ENCODE measurements around the gene SOWAHA.

The SOWAHA gene

DNA sequence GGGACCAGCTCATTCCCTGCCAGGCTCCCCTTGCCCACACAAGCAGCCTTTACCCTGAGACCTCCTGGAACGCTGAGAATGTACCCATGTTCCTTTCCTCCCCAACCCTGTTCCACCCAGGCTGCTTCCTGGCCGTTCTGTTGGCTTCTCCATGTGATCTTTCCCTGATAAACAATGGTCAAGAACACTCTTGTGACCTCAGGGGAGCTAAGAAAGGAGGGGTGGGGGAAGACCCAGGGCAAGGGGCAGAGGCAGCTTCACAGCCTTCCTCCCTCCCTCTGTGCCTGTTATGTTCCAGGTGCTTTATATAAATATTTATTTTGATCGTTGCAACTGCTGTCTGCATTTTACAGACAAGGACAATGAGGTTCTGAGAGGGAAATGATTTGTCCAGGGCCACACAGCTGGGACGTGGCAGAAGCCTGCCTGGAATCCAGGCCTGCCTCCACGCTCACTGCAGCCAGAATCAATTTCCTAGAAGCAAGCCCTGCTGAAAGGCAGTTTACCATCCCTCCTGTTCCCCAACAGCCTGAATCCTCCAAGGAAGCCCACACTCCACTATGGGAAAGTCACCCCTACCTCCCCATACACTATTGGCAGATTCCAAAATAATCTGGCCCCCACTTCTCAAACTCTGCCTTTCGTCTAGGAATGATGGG, 13.5 kb downstream of the SOWAHA start:
- H3K27ac ChIP-seq = peak overlapping the region; percentile 27
- TF ChIP-seq, protein P1, sequence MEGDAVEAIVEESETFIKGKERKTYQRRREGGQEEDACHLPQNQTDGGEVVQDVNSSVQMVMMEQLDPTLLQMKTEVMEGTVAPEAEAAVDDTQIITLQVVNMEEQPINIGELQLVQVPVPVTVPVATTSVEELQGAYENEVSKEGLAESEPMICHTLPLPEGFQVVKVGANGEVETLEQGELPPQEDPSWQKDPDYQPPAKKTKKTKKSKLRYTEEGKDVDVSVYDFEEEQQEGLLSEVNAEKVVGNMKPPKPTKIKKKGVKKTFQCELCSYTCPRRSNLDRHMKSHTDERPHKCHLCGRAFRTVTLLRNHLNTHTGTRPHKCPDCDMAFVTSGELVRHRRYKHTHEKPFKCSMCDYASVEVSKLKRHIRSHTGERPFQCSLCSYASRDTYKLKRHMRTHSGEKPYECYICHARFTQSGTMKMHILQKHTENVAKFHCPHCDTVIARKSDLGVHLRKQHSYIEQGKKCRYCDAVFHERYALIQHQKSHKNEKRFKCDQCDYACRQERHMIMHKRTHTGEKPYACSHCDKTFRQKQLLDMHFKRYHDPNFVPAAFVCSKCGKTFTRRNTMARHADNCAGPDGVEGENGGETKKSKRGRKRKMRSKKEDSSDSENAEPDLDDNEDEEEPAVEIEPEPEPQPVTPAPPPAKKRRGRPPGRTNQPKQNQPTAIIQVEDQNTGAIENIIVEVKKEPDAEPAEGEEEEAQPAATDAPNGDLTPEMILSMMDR (conservative IDR thresholded peaks at IDR 0.05) = no peak

DNA sequence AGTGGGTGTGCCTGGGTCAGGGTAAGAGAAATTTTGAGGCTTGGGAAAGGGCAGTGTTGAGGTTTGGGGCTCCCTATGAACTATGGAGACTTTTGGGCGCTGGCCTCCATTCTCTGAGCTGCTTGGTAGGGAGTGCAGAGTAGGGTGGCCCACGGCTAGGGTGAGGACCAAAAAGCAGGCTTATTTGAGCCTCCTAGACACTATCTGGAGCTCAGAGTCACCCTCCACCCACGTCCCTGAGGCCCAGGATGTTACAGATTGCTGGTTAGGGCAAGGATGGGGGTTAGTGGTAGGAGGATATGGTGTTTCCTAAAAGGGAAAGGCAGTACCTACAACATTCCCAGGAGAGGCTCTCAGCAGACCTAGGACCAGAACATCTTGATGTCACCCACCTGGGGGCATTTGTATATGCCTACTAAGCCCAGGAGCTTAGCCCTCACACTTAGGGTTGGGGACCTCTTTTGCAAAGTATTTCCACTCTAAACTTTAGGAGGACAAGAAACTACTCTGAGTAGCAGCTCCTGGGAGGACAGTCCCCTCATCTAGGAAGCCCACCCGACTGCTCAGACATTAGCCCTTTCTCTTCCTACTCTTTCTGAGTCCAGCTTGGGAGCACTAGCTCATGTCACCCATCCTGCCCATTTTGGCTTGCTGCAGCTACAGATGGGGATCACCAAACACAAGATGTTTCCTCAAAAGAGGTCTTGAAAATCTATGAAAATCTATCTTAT, 15.0 kb downstream of the SOWAHA start:
- H3K27ac ChIP-seq = peak overlapping the region; percentile 93; the same call in 1 of the 2 replicates
- TF ChIP-seq, protein P1 (conservative IDR thresholded peaks at IDR 0.05) = no peak

DNA sequence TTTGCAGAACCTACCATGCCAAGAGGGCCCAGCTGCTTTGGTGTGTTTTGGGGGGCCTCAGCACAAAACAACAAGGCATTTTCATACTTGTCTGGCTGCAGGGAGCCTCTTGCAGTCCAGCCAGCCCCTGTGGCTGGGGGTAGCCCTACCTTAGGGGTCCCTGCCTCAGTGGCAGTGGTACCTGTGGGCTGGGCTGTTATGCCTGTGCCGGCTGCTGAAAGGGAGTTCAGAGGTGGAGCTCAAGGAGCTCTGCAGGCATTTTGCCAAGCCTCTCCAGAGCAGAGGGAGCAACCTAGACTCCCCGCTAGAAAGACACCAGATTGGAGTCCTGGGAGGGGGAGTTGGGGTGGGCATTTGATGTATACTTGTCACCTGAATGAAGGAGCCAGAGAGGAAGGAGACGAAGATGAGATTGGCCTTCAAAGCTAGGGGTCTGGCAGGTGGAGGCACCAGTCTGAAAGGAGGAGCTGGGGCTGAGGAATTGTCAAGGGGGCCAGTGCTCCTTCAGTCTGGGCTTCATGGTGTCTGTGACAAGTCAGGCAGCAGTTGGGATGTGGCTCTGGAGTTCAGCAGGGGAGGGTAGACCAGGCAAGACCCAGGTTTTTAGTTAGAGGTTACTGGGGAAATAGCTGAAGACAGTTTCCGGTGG, 15.9 kb downstream of the SOWAHA start:
- peak overlapping the region; percentile 93 for H3K27ac ChIP-seq
- TF ChIP-seq, protein P1 (conservative IDR thresholded peaks at IDR 0.05) = no peak

DNA sequence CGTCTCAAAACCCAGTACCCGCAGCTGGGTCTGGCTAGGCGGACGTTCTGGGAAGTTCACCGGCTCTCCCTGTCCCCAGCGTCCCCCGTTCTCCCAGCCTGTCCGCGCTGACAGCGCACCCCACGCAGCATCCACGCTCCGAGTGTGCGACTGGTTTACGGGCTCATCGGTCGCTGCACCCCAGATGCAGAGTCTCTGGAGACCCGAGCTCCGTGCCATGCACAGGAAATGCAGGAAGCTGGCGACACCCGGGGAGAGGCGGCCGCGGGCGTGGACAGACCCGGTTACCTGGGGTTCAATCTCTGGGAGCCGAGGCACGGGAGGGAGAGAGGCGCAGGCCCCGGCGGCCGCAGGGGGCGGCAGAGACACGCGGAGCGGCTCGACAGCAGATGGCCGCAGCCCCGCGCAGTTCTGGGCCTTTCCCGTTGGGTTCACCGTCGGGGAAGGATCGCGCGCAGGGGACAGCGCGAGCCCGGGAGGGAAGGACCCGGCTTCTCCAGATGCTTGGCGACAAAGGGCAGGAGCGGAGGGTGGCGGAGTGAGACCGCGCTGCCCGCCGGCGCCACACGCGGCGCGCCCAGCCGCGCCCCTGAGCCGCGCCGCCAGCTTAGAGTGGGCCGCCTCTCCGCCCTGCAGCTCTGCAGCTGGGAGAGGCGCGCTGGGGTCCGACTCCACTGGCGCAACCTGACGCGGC, 16.8 kb downstream of the SOWAHA start:
- TF ChIP-seq, protein P1 (conservative IDR thresholded peaks at IDR 0.05) = peak; percentile 92
- peak overlapping the region; percentile 93 for H3K27ac ChIP-seq

DNA sequence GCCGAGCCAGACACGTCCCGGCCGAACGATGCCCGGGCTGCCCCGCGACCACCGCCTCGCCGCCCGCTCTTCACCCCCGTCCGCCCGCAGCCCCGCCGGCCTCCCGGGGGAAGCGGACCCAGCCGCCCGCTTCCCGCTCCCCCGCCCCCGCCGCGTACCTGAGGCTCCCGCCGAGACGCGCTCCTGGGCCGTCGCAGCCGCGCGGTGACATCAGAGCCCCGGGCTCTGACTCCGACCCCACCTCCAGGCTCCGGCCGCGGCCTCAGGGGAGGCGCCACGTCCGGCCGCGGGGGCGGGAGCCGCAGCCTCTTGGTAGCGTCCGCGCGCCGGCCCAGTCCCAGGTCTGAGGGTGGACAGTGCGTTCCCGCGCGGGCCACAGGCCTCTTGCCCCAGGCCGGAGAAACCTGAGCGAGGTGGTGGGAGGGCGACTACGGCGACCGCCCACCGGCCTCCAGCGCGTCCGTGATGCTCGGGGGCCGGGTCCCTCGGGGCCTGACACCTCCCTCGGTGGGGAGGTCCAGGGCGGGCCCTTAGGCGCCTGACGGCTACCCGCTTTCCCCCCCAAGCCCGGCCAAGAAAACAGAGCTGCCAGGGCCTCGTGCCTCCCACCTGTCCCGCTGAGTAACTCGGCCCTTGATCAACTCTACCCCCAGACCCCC, 17.5 kb downstream of the SOWAHA start, which contains the start of gene SHROOM1:
SHROOM1 (minus strand) TSS at position 212 of the 659 bp plus-strand sequence. CDS start 4,507 bp downstream, outside the sequence.
- TF ChIP-seq, protein P1 (conservative IDR thresholded peaks at IDR 0.05) = no peak
- H3K27ac ChIP-seq = peak within 1 kb of the TSS; percentile 93

DNA sequence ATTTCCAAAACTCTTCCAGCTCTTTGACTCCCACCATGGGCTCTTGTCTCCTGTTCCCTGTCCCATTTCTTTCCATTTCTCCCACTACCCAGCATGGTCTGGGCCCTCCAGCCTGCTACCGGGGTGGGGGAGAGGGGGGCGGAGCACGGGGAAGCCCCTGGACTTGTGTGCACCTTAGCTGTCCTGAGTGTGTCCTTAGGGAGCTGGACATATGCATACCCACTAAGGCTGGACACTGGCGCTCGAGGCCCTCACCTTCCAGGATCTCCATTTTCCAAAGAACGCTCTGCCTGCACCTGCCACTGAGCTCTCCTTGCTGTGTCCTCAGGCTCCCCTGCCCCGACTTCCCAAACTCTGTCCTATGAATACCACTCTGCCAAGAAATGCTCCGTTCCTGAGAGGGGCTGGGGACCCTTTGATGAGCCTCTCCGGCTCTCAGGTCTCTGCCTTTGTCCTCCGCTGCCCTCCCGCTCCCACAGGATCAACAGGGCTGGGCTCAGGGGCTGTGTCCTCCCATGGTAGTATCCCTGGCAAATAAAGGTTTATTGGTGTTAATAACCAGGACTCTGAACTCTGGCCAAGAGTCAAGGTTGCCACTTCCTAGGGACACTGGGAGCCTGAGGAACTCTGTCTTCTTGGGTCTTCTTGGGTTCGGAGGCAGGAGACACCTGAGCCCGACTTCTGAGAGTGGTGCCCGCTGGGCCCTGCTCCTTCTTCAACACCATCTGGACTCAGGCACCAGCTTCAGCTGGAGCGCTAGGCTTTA, 18.2 kb downstream of the SOWAHA start:
- TF ChIP-seq, protein P1 (conservative IDR thresholded peaks at IDR 0.05) = no peak
- peak overlapping the region; percentile 93 for H3K27ac ChIP-seq

Measured in VCaP (cell line).